Heart right ventricle (tissue), 16 donors: ENCODE measurements around the gene FBXW2. TPM values are rescaled to one million over a fixed set of nuclear protein-coding genes. Genes with fewer than 3 reads are reported as not detected.

Source experiments
- ATAC-seq, 8 donors: fragments of 200-7000 bp; cut with Tn5 transposase; one replicate each; pipeline ENCODE4 v1.9.1; 2020; ENCODE audit warnings: mild to moderate bottlenecking in 8 of 8, moderate library complexity in 8 of 8, moderate number of reproducible peaks in 1 of 8
- DNase-seq, 2 donors: peaks; one replicate each; pipeline ENCODE4 v3.0.0-alpha.2; 2020
- H3K27ac ChIP-seq, 10 donors: fragments of 200-600 bp; sonication (generic) in 2 of 10; one replicate each; pipeline versions ENCODE4 v1.5.0 to v1.8.0; 2020 to 2022; ENCODE audit warnings: mild to moderate bottlenecking in 3 of 10
- H3K27me3 ChIP-seq, 7 donors: fragments of 200-600 bp; one replicate each; pipeline ENCODE4 v1.8.0; 2021 to 2022; ENCODE audit warnings: mild to moderate bottlenecking in 2 of 7
- H3K36me3 ChIP-seq, 9 donors: fragments of 200-600 bp; sonication (generic) in 1 of 9; one replicate each; pipeline versions ENCODE4 v1.5.0 to v1.8.0; 2020 to 2022; ENCODE audit warnings: mild to moderate bottlenecking in 2 of 9
- H3K4me1 ChIP-seq, 9 donors: fragments of 200-600 bp; sonication (generic) in 1 of 9; one replicate each; pipeline versions ENCODE4 v1.5.0 to v1.8.0; 2020 to 2022; ENCODE audit warnings: mild to moderate bottlenecking in 4 of 9
- H3K4me3 ChIP-seq, 10 donors: fragments of 200-600 bp; sonication (generic) in 2 of 10; one replicate each; pipeline versions ENCODE4 v1.5.0 to v1.8.0; 2020 to 2022; ENCODE audit warnings: mild to moderate bottlenecking in 7 of 10, moderate library complexity in 2 of 10
- H3K9me3 ChIP-seq, 11 donors: fragments of 200-600 bp in 10 of 11; sonication (generic) in 2 of 11; one replicate each; pipeline versions ENCODE4 v1.5.0 to v1.8.0; 2013 to 2022; ENCODE audit warnings: mild to moderate bottlenecking in 2 of 11, control low read depth in 1 of 11, moderate library complexity in 1 of 11
- WGBS, 2 donors: extraction: QIAGEN DNeasy Blood & Tissue Kit; methylation state at CpG; one replicate each; pipeline ENCODE4 v1.1.7; 2013; ENCODE audit warnings: inconsistent platforms in 1 of 2; 5-methylcytosine and 5-hydroxymethylcytosine counted together
- intact Hi-C, 10 donors: fragments of 100-400 bp; cut with DNase I; formaldehyde crosslinking; loops; one replicate each; pipeline versions ENCODE4 v1.11.1 to v1.14.2; 2022
- polyA plus RNA-seq, 2 donors: library from polyadenylated mRNA; stranded (reverse); fragments of 200-250 nt; gene quantifications; one replicate each; pipeline ENCODE4 v1.2.3, GENCODE V29; 2013
- total RNA-seq, 10 donors: library from RNA; stranded (reverse); fragmentation: NEBNext Ultra II Directional in 3 of 10; extraction: Animal tissue kit (Norgen Biotek cat#: 25700) in 3 of 10; gene quantifications; one replicate each; pipeline versions ENCODE4 v1.2.1 to v1.2.4, GENCODE V29; 2021 to 2023
- TF ChIP-seq, protein P1 (sequence below), 9 donors: fragments of 200-600 bp; sonication (generic) in 2 of 9; IDR thresholded peaks; one replicate each; pipeline versions ENCODE4 v1.5.0 to v1.8.0; 2021 to 2022; ENCODE audit warnings: antibody characterized with exemption in 9 of 9, mild to moderate bottlenecking in 5 of 9, moderate library complexity in 1 of 9
- donor health status: Arrhythmogenic right ventricular cardiomyopathy.
- donor health status: ischemic (EF 13 %, LVEDD 7.1; RV severe dilation, severe dysfunction).
- donor health status: healthy with polysubstance abuse.
- donor health status: DM: no; HTN: yes; CAD: no.
- donor health status: DM: no; HTN: no; CAD: no.
- donor health status: ischemic (EF 25% LVEDD 6.9; RV normal size, moderate dysfunction).
- donor health status: ischemic (EF 25% LVEDD 5.7; RV mildly dilated, moderate dysfunction).
- donor health status: healthy.
- donor health status: DM: yes; HTN: yes; CAD: no.
- donor health status: Ischemic cardiomyopathy.
- donor health status: ischemic (EF 35%, LVEDD 5.7; RV mildly dilated, moderate dysfunction).
- donor health status: nonischemic (EF 11% LVEDD 7.7; RV severe dilation, severe dysfunction).
- donor health status: DM: yes; HTN: yes; CAD: no.
- donor health status: PGD.
- donor health status: ischemic (EF 29% LVEDD 5.4; RV normal size, mild dysfunction).
- donor health status: nonischemic (EF 23%, LVEDD 6.1; RV moderate dilation, normal function).

The FBXW2 gene
- total and polyA plus RNA-seq, 12 donors: 7.5 to 52.0 (median 44.8) TPM

DNA sequence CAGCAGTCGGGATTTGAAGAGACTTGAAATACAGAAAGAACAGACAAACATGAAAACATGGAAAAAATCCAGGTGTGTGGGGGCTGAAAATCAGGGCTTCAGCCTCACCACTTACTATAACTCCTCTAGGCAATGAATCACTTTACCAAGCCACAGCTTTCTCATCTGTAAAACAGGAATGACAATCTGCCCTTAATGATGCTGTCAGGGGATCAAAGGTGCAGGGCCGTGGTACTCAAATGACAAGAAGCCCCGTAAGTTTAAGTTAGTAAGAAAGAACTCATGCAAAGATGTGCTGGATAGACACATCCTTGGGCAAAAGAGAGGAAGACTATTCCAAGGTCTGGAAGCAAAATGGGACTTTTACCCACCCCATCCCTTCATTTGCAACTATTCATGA lies 34.7 kb downstream of the FBXW2 start:
- no peak overlapping the region for H3K4me3 ChIP-seq
- WGBS, 2 donors: 90% methylated on average over 3 of the region's 3 CpGs
- H3K27me3 ChIP-seq: no peaks in the 10 kb centered on the region
- TF ChIP-seq, protein P1, sequence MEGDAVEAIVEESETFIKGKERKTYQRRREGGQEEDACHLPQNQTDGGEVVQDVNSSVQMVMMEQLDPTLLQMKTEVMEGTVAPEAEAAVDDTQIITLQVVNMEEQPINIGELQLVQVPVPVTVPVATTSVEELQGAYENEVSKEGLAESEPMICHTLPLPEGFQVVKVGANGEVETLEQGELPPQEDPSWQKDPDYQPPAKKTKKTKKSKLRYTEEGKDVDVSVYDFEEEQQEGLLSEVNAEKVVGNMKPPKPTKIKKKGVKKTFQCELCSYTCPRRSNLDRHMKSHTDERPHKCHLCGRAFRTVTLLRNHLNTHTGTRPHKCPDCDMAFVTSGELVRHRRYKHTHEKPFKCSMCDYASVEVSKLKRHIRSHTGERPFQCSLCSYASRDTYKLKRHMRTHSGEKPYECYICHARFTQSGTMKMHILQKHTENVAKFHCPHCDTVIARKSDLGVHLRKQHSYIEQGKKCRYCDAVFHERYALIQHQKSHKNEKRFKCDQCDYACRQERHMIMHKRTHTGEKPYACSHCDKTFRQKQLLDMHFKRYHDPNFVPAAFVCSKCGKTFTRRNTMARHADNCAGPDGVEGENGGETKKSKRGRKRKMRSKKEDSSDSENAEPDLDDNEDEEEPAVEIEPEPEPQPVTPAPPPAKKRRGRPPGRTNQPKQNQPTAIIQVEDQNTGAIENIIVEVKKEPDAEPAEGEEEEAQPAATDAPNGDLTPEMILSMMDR (IDR thresholded peaks at IDR 0.05): no peak
- DNase-seq (no peak), ATAC-seq (no peak)
- no peak overlapping the region for H3K27ac ChIP-seq
- peaks cover 0 to 24% (median 0%) of the 10 kb centered on the region in 9 donors for H3K4me1 ChIP-seq
- no peaks in the 10 kb centered on the region for H3K9me3 ChIP-seq
- intact Hi-C loops: loop anchor here in 9 of 10 donors (5.0 to 10.0 kb wide), 4 partner anchors 179 to 304 kb away; partner anchors contain the start of gene C5 (in 2 of the 9)
- H3K36me3 ChIP-seq: peaks cover 0 to 73% (median 21%) of the 10 kb centered on the region in 9 donors

DNA sequence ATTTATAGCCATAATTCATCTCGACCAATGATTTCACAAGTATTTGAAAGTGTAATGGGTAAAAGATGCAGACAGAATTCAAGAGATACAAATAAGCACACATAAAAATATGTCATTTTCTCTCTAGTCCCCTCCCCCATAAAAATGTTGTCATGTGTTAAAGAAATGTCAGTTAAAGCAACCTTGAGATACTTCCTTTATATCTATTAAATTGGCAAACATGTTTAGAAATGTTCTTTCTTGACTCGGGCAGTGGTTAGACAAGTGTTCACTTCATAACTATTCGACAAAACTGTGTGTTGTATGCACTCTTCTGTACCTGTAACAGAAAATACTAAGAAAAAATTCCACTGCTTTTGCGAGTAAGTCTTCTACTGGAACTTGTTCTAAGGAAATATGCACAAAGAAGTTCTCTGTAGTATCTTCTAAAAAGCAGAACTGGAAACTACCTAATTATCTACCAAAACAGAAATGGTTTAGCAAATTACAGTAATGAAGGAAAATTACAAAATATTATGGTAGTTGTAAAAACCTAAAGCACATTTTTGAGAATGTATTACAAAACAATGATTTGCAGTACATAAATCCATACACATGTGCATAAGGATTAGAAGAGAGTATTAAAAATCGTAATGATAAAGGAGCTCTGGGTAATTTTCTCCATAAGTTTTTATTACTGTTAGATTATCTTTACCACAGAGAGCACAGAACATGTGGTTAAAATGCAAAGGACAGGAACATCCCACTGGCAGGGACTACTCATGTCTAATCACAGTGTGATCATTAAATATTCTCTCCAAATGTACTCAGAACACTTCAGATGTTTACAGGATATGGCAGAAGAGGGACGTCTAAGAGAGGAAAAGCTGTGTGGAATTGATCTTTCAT lies 35.9 kb downstream of the FBXW2 start:
- Histone ChIP-seq H3K4me1 (peaks cover 0 to 24% (median 0%) of the 10 kb centered on the region in 9 donors), H3K4me3 (no peak overlapping the region), H3K9me3 (no peaks in the 10 kb centered on the region), H3K36me3 (peaks cover 0 to 61% (median 12%) of the 10 kb centered on the region in 9 donors), H3K27me3 (no peaks in the 10 kb centered on the region), H3K27ac (peak overlapping the region in 1 of 10 donors; percentile 15)
- intact Hi-C loops: loop anchor here (2.0 to 10.0 kb wide), 6 partner anchors 180 to 305 kb away; partner anchors contain the start of gene C5 (in 2 of the 10)
- TF ChIP-seq, protein P1 (IDR thresholded peaks at IDR 0.05): no peak
- ATAC-seq: no peak
- WGBS, 2 donors: 71 to 82% methylated on average over 6 of the region's 6 CpGs
- no peak for DNase-seq

DNA sequence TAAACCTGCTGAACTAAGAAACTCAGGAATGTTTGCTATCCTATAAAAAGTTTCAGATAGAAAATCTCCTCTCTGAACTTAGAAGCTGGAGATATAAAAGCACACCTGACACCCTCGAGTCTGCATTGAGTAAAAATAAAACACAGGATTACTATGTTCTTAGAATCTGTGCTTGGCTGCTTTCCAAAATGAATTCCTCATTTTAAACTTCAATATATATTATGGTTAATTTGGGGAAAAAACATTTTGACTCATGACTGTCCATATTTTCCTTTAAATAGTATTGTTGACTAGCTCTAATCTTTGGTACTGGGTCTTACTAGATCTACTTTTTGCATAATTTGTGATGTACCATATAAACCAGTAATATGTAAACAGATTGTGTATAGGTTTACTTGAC lies 36.7 kb downstream of the FBXW2 start:
- intact Hi-C loops: loop anchor here (1.0 to 10.0 kb wide), 7 partner anchors 180 to 306 kb away; partner anchors contain the start of gene C5 (in 2 of the 10)
- H3K27ac ChIP-seq: peak overlapping the region in 1 of 10 donors; percentile 15

More for the DNA sequence above, 36.7 kb downstream of the FBXW2 start:
- Histone ChIP-seq H3K9me3 (no peaks in the 10 kb centered on the region), H3K4me1 (peaks cover 0 to 24% (median 0%) of the 10 kb centered on the region in 9 donors), H3K27me3 (no peaks in the 10 kb centered on the region), H3K4me3 (no peak overlapping the region), H3K36me3 (peaks cover 0 to 53% (median 7%) of the 10 kb centered on the region in 9 donors)
- DNase-seq: no peak
- TF ChIP-seq, protein P1 (IDR thresholded peaks at IDR 0.05): no peak
- ATAC-seq: no peak
- 8 to 28% methylated on average over 1 of the region's 1 CpG for WGBS, 2 donors
